Nucleus accumbens (tissue), 56 donors: Measurements from ENCODE around the gene FOXI1.

ENCODE experiments used
- DNase-seq, 56 donors: peaks; one replicate each; lab custom pipeline; 2025; lab: John Stamatoyannopoulos, UW

FOXI1 gene

GRCh38 chr5:170105642-170106611, at the start of gene FOXI1:
Gene FOXI1 (plus strand): TSS chr5:170105897. CDS start chr5:170105958, 61 bp downstream.
- no peak for DNase-seq

DNA sequence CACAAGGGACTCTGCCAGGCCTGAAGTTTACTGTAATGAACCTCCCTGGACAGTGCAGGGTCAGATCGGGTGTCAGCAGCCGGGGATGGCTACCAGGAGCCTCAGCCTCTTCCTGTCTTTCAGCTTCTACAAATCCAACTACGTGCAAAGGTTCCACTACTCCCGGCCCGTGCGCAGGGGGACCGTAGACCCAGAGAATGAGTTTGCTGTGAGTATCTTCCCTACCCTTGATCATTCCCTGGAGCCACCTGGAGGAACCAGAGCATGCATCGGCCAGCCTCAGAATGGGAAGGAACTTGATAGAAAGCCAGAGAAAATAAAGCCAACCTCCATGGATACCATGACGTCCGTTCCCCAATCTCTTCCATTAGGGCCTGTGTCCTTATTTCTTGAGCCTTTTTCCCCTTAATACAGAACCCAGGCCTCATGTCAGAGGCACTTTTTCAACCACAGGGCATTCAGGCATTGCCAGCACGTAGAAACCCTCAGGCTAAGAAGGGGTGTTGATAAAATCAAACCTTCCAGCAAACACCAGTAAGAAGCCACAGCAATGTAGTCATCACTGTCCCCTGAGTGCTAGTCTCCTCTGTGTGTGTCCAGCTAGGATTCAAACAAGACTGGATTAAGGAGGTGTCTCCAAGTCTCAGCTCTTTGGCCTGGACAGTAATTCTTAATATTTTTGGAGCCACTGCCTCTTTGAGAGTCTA, 49.0 kb upstream of the FOXI1 start:
- DNase-seq: no peak

GRCh38 chr5:170057311-170057710, 48.4 kb upstream of the FOXI1 start:
- no peak for DNase-seq

DNA sequence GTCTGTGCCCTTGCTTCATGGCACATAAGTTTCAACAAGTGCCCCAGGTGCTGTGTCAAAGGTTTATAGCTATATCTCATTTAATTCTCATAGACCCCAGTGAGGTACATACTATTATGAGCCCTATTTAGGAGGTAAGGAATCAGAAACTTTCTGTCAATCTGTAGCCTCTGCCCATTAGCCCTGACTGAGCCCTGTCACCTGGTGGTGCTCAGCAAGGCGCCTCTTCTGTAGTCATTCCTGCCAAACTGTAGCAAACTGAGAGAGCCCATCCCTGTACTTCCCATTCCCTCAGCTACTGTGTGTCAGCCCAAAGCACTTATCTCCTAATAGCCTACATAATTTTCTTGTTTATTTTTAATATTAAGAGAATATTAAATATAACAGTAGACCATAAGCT, 46.5 kb upstream of the FOXI1 start:
- DNase-seq: no peak

GRCh38 chr5:170067152-170067551, 38.5 kb upstream of the FOXI1 start:
- DNase-seq: no peak

GRCh38 chr5:170067574-170068170, 38.0 kb upstream of the FOXI1 start:
- no peak for DNase-seq

GRCh38 chr5:170069512-170069911, 36.2 kb upstream of the FOXI1 start:
- no peak for DNase-seq

GRCh38 chr5:170070556-170071412, 34.9 kb upstream of the FOXI1 start:
- DNase-seq: peak in 17 of 56 donors; percentile 1 to 29 (median 6)

- no peak for DNase-seq
These were observed 33.9 kb upstream of the FOXI1 start for GRCh38 chr5:170071748-170072147.

- DNase-seq: no peak
These were observed 30.0 kb upstream of the FOXI1 start for GRCh38 chr5:170075696-170076095.

DNA sequence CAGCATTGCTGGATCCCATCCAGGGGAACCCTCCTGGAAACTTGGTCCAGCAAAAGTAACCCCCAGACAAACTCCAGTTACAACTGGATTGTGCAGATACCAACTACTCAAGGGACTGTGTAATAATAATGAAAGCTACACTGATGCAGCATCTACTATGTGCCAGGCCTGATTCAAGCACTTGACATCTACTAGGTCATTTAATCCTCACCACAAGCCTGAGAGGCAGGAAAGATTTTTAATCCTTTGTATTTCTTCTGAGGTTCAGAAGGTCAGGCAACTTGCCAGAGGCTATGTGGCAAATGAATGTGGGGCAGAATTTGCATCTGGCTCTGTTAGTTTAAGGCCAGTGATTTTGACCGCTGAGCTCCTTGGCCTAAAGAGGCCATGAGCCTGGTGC, 29.5 kb upstream of the FOXI1 start:
- DNase-seq: no peak

- no peak for DNase-seq
These were observed 29.0 kb upstream of the FOXI1 start for GRCh38 chr5:170076739-170077138.

- DNase-seq: no peak
These were observed 28.2 kb upstream of the FOXI1 start for GRCh38 chr5:170077526-170077925.

DNA sequence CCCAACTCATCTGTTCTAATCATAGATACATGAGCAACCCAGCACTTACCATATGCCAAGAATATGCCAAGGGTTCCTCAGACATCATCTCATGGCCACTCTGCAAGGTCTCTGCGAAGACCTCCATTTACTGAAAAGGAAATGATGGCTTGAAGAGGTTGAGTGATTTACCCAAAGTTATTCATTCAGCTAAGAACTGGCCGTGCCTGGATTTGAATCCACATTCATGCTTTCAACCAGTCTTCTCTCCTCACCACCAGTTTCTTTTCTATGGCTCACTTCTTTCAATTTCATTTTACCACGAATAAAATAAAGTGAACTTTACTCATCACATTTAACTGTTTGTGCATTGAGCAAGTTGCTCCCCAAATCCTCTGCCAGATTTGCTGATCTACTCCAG, 27.2 kb upstream of the FOXI1 start:
- no peak for DNase-seq

GRCh38 chr5:170078931-170079330, 26.8 kb upstream of the FOXI1 start:
- DNase-seq: no peak

DNA sequence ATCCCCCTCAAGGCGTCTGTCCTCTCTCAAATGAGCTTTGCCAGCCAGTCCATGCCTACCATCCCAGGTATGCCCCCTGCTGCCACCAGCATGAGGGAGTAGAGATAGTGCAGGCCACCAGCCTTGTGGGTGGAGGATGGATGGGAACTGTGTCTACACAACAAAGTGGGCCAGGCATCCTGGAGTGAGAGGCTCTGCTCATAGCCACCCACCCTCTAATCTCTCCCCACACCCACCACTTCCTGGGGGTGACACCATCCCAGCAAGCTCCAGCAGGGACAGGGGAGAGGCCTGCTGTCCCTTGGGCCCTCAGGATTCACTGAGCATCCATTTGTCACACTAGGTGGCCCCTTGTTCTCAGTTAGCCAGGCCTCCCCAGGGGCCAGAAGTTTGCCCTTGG, 25.5 kb upstream of the FOXI1 start:
- DNase-seq: no peak

DNA sequence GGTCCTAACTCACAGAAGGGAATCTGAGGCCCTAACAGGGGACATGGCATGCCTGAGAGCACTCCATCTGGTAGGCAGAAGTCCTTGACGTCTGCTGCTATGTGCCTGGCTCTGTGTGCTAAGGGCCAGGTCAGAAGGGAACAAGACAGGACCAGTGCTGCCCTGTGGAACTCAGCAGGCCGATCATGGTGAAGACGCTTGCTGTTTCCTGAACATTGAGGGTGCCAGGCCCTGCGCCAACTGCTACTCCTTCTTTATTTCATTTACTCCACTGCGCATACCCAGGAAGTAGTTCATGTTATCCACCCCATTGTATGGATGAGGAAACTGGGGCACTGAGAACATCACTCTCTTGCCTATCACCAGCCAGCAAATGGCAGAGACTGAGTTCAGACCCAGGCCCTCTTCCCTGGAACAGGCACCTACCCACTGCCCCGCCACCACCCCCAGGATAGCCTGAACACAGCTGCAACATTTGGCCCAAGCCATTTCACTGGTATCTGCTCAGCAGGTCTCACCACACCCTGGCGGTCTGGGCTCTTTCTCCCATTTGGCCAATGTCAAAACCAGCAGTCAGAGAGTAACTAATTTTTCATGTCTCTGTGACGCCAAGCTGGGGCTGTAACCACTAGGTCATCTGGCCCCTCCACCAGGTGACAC, 24.8 kb upstream of the FOXI1 start:
- DNase-seq: no peak

GRCh38 chr5:170081616-170082015, 24.1 kb upstream of the FOXI1 start:
- no peak for DNase-seq

DNA sequence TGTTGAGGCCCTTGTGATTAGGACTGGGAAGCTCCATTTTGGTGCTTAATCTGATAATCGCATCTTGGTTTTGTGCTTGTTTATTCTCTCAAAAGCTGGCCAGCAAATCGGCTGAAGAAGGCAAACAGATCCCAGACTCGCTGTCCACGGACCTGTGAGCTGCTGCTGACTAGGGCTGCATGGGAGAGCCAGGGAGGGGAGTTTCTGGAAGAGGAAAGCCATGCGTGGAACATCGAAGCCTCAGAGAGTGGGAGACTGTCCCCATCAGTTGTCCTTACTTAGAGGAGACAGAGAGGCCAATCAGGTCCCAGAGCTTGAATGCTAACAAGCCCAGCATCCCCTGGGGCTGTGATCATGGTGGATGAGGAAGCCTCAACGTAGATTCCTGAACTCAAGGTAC, 23.0 kb upstream of the FOXI1 start:
- no peak for DNase-seq
